Gastrocnemius medialis (tissue), 4 donors: ENCODE data around the gene PLEKHG1. TPM values are rescaled to one million over a fixed set of nuclear protein-coding genes. Genes with fewer than 3 reads are reported as not detected.

Source experiments
- ATAC-seq, 2 donors: fragments of 150-250 bp; one replicate each; pipeline ENCODE4 v1.9.1; 2016
- DNase-seq, 2 donors: peaks; one replicate each; pipeline ENCODE4 v3.0.0-alpha.2; 2019
- H3K27ac ChIP-seq, 4 donors: fragments of 200-600 bp; sonication (generic); 1 replicate in 1 of 4; 2 replicates in 3 of 4; pipeline ENCODE4 v1.5.1; 2016 to 2018; ENCODE audit warnings: mild to moderate bottlenecking in 2 of 4, moderate library complexity in 1 of 4
- H3K27me3 ChIP-seq, 3 donors: fragments of 200-600 bp; sonication (generic) in 2 of 3; 1 replicate in 1 of 3; 2 replicates in 2 of 3; pipeline versions ENCODE4 v1.5.1 to v1.6.0; 2016 to 2019; ENCODE audit warnings: mild to moderate bottlenecking in 1 of 3, moderate library complexity in 1 of 3
- H3K36me3 ChIP-seq, 2 donors: fragments of 200-600 bp; sonication (generic) in 1 of 2; one replicate each; pipeline ENCODE4 v1.5.1; 2017 to 2018
- H3K4me1 ChIP-seq, 2 donors: fragments of 200-600 bp; sonication (generic) in 1 of 2; one replicate each; pipeline ENCODE4 v1.5.1; 2016 to 2017; ENCODE audit warnings: mild to moderate bottlenecking in 2 of 2
- H3K4me3 ChIP-seq, 4 donors: fragments of 200-600 bp; sonication (generic) in 3 of 4; 1 replicate in 1 of 4; 2 replicates in 3 of 4; pipeline ENCODE4 v1.5.1; 2016 to 2019; ENCODE audit warnings: mild to moderate bottlenecking in 2 of 4
- H3K9me3 ChIP-seq, 3 donors: fragments of 200-600 bp; sonication (generic) in 2 of 3; 1 replicate in 1 of 3; 2 replicates in 2 of 3; pipeline ENCODE4 v1.5.1; 2016 to 2019
- POLR2A ChIP-seq, 2 donors: fragments of 450-650 bp; IDR thresholded peaks; one replicate each; pipeline ENCODE4 v1.6.1; 2017; ENCODE audit warnings: antibody characterized with exemption in 2 of 2, mild to moderate bottlenecking in 2 of 2, moderate library complexity in 2 of 2
- in situ Hi-C, 4 donors: fragments of 200-750 bp; cut with MboI; loops; one replicate each; pipeline versions ENCODE4 v1.15.0 to v1.8.0; 2017; ENCODE audit warnings: low sequenced_read_pairs in 4 of 4
- intact Hi-C: fragments of 100-400 bp; cut with DNase I; formaldehyde crosslinking; loops from one replicate; pipeline ENCODE4 v1.15.1; 2023; ENCODE audit warnings: low total_unique reads
- total RNA-seq, 4 donors: library from RNA; depleted of rRNA; stranded (reverse); fragments of >200 nt; gene quantifications; one replicate each; pipeline versions ENCODE4 v1.1.0 to v1.2.3, GENCODE V29; 2016
- TF ChIP-seq, protein P1 (sequence below), 5 experiments: fragments of 450-650 bp in 3 of 5; fragments of 200-600 bp in 2 of 5; sonication (generic) in 2 of 5; IDR thresholded peaks in 4 of 5; conservative IDR thresholded peaks in 1 of 5; 1 replicate in 4 of 5; 2 replicates in 1 of 5; pipeline ENCODE4 v1.5.1; 2016 to 2019; ENCODE audit warnings: antibody characterized with exemption in 5 of 5, mild to moderate bottlenecking in 3 of 5, moderate library complexity in 3 of 5

The PLEKHG1 gene
- total RNA-seq, 4 donors from 2014 or later: 2.3 to 7.7 (median 4.4) TPM

DNA sequence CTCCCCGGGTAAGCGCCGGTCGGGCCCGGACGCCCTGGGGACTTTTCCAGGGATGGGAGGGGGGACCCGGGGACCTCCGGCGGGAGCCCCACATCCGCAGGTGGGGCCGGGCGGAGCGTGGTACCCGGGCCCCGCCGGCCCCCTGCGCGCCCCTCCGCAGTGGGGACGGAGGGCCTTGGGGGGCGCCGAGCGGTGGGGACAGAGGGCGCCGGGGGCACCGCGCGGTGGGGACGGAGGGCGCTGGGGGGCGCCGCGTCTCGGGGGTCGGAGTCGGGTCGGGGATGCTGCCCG, 270 bp downstream of the PLEKHG1 start:
- Histone ChIP-seq H3K36me3 (no peaks in the 10 kb centered on the region), H3K4me3 (peak overlapping the region; percentile 59 to 69 (median 64)), H3K27ac (peak overlapping the region; percentile 58 to 77 (median 64)), H3K4me1 (peaks cover 3 to 5% of the 10 kb centered on the region in 2 donors), H3K9me3 (no peaks in the 10 kb centered on the region), H3K27me3 (peaks cover 7 to 31% (median 19%) of the 10 kb centered on the region in 3 donors)
- in situ Hi-C loops: no loop called here
- ATAC-seq: no peak
- no peak for TF ChIP-seq POLR2A (IDR thresholded peaks at IDR 0.05)
- TF ChIP-seq, protein P1, sequence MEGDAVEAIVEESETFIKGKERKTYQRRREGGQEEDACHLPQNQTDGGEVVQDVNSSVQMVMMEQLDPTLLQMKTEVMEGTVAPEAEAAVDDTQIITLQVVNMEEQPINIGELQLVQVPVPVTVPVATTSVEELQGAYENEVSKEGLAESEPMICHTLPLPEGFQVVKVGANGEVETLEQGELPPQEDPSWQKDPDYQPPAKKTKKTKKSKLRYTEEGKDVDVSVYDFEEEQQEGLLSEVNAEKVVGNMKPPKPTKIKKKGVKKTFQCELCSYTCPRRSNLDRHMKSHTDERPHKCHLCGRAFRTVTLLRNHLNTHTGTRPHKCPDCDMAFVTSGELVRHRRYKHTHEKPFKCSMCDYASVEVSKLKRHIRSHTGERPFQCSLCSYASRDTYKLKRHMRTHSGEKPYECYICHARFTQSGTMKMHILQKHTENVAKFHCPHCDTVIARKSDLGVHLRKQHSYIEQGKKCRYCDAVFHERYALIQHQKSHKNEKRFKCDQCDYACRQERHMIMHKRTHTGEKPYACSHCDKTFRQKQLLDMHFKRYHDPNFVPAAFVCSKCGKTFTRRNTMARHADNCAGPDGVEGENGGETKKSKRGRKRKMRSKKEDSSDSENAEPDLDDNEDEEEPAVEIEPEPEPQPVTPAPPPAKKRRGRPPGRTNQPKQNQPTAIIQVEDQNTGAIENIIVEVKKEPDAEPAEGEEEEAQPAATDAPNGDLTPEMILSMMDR (IDR thresholded peaks at IDR 0.05 in 4 of 5, conservative IDR thresholded peaks at IDR 0.05 in 1 of 5): no peak
- no peak for DNase-seq
- intact Hi-C loops: loop anchor here (10.0 kb wide), 1 partner anchor 215 kb away; no protein-coding TSS in a partner anchor

DNA sequence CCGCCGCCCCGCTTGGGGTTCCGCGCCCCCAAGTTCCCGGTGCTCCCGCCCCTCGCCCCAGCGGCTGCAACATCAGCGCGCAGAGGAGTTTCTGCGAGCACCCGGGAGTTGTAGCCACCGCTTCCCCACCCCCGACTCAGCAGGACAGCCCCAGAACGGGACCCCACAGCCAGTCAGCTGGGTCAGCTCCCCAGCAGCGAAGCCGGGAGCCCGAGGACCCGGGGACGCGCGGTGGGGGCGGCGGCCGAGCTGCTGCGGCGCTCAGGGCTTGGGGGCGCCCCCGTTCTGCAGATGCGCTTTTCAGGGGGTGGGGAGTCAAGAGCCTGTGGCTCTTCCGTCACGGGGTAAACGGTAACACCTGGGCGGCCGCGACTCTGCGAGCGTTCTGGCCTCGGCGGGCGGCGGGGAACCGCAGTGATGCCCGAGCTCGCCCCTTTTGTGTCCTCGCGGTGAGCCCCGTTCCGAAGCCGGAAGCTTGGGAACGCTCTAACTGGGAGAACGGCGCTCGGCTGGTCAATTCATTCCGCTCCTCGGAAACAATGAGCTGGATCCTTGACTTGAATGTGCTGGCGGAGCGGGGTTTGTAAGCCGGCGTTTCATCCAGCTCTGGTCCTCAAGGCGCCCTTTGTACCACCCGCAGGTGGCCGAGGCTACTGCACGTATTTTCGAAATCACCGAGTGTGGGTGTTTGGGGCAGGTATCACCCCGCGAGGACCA, 774 bp downstream of the PLEKHG1 start:
- no peaks in the 10 kb centered on the region for H3K9me3 ChIP-seq
- DNase-seq: peak; percentile 5 to 18
- peak overlapping the region; percentile 58 to 77 (median 64) for H3K27ac ChIP-seq
- in situ Hi-C loops (no loop called here), intact Hi-C loops (loop anchor here (10.0 kb wide), 1 partner anchor 214 kb away; no protein-coding TSS in a partner anchor)
- H3K27me3 ChIP-seq: peaks cover 7 to 31% (median 19%) of the 10 kb centered on the region in 3 donors
- peak overlapping the region; percentile 59 to 69 (median 64) for H3K4me3 ChIP-seq
- TF ChIP-seq, protein P1 (IDR thresholded peaks at IDR 0.05 in 4 of 5, conservative IDR thresholded peaks at IDR 0.05 in 1 of 5): peak in 2 of 5 experiments; percentile 37 to 38
- no peak for TF ChIP-seq POLR2A (IDR thresholded peaks at IDR 0.05)
- peaks cover 3 to 5% of the 10 kb centered on the region in 2 donors for H3K4me1 ChIP-seq
- peak; percentile 39 to 56 for ATAC-seq
- no peaks in the 10 kb centered on the region for H3K36me3 ChIP-seq

DNA sequence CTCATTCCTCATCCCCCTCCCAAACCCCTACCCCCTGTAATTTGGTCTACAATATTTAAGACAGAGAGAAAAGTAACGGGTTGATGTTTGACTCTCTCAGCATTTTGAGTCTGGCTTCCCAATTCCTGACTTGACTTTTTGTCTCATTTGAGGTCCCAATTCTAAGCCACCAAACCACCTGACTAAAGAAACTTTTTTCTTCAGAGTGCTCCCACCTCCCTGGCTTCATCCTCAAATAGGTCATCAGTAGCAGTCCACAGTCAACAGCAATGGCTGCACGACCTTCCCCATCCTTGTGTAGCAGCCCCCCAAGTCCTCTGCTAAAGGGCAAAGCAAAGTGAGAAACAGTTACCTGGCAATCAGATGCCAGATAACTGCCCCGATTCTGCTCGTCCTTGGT, 1.8 kb downstream of the PLEKHG1 start:
- no peak overlapping the region for H3K27ac ChIP-seq
- no peaks in the 10 kb centered on the region for H3K9me3 ChIP-seq
- ATAC-seq (no peak), DNase-seq (no peak)
- peaks cover 3 to 5% of the 10 kb centered on the region in 2 donors for H3K4me1 ChIP-seq
- H3K4me3 ChIP-seq: peak overlapping the region in 1 of 4 donors; percentile 59
- TF ChIP-seq, protein P1 (IDR thresholded peaks at IDR 0.05 in 4 of 5, conservative IDR thresholded peaks at IDR 0.05 in 1 of 5): no peak
- no peak for TF ChIP-seq POLR2A (IDR thresholded peaks at IDR 0.05)
- intact Hi-C loops (loop anchor here (10.0 kb wide), 1 partner anchor 213 kb away; no protein-coding TSS in a partner anchor), in situ Hi-C loops (no loop called here)
- H3K27me3 ChIP-seq: peaks cover 7 to 31% (median 19%) of the 10 kb centered on the region in 3 donors
- H3K36me3 ChIP-seq: no peaks in the 10 kb centered on the region

DNA sequence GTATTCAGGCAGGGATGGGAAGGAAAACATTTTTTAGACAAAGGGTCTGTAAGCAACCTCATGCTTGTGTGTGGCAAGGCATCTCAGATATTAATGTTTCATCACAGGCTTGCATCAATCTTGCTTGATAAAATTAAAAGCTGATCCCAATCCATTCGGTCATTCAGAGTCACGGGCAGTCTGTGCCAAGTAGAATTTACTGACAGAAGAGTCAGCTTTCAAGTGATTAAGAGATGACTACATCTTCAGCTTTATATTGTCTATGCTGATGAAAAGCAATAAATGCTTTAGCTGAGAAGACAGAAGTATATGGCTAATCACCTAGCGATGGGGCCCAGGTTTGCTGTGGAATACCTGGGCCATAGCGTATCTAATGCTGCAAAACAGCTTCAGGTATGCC, 3.5 kb downstream of the PLEKHG1 start:
- peaks cover 7 to 31% (median 19%) of the 10 kb centered on the region in 3 donors for H3K27me3 ChIP-seq
- H3K4me1 ChIP-seq: peaks cover 3 to 5% of the 10 kb centered on the region in 2 donors
- intact Hi-C loops (loop anchor here (10.0 kb wide), 1 partner anchor 212 kb away; no protein-coding TSS in a partner anchor), in situ Hi-C loops (no loop called here)
- H3K36me3 ChIP-seq: no peaks in the 10 kb centered on the region
- no peak for ATAC-seq
- no peak for TF ChIP-seq POLR2A (IDR thresholded peaks at IDR 0.05)
- TF ChIP-seq, protein P1 (IDR thresholded peaks at IDR 0.05 in 4 of 5, conservative IDR thresholded peaks at IDR 0.05 in 1 of 5): no peak
- H3K9me3 ChIP-seq: no peaks in the 10 kb centered on the region
- no peak for DNase-seq
- H3K4me3 ChIP-seq: no peak overlapping the region
- no peak overlapping the region for H3K27ac ChIP-seq
